SK-N-SH (cell line): ENCODE data around the gene PODN. TPM values are rescaled to one million over a fixed set of nuclear protein-coding genes. Genes with fewer than 3 reads are reported as not detected.

Source experiments
- CTCF ChIA-PET: fragments of 300-600, 350-600 bp; formaldehyde crosslinking; extraction: SDS; loops from one replicate; lab custom pipeline; 2021; lab: Yijun Ruan, JAX
- POLR2A ChIA-PET: fragments of 350-600 bp; sonication (Branson Sonifier 250); formaldehyde crosslinking; extraction: SDS; loops from one replicate; lab custom pipeline; 2020; ENCODE audit warnings: antibody characterized with exemption, inconsistent platforms; lab: Yijun Ruan, JAX
- DNase-seq: peaks from one replicate; pipeline ENCODE4 v3.0.0; 2012
- H2AFZ ChIP-seq: fragments of 200-600 bp; sonication (generic); 2 replicates; pipeline ENCODE4 v1.8.1; 2016; ENCODE audit warnings: antibody characterized with exemption, mild to moderate bottlenecking, low read depth
- H3F3A ChIP-seq: fragments of 200-600 bp; sonication (generic); replicated peaks from 2 replicates; pipeline ENCODE3; 2016; ENCODE audit warnings: antibody characterized with exemption, mild to moderate bottlenecking; ENCODE audit not compliant: insufficient read depth
- H3K27ac ChIP-seq, 2 experiments: fragments of 200-500 bp in 1 of 2; fragments of 200-600 bp in 1 of 2; sonication (Bioruptor generic) in 1 of 2; sonication (generic), shearing (Covaris generic) in 1 of 2; 2 replicates each; pipeline versions ENCODE4 v1.5.1 to v1.6.1; 2014 to 2016; ENCODE audit warnings: low read depth in 2 of 2, inconsistent platforms in 1 of 2, low read length in 1 of 2, mild to moderate bottlenecking in 1 of 2, mixed read lengths in 1 of 2
- H3K27me3 ChIP-seq: fragments of 200-600 bp; sonication (generic), shearing (Covaris generic); 2 replicates; pipeline ENCODE4 v1.6.1; 2016; ENCODE audit warnings: mixed run types; ENCODE audit not compliant: insufficient read depth
- H3K36me3 ChIP-seq, 2 experiments: fragments of 200-500 bp in 1 of 2; fragments of 200-600 bp in 1 of 2; sonication (Bioruptor generic) in 1 of 2; sonication (generic) in 1 of 2; replicated peaks in 1 of 2; 2 replicates each; pipeline versions ENCODE3 to v1.5.1; 2014 to 2016; ENCODE audit warnings: low read length in 1 of 2, mild to moderate bottlenecking in 1 of 2; ENCODE audit not compliant: insufficient read depth in 2 of 2, control insufficient read depth in 1 of 2
- H3K4me1 ChIP-seq, 2 experiments: fragments of 200-500 bp in 1 of 2; fragments of 200-600 bp in 1 of 2; sonication (Bioruptor generic) in 1 of 2; sonication (generic), shearing (Covaris generic) in 1 of 2; 2 replicates each; pipeline versions ENCODE4 v1.5.1 to v1.6.1; 2014 to 2016; ENCODE audit warnings: low read depth in 1 of 2, low read length in 1 of 2, mixed run types in 1 of 2; ENCODE audit not compliant: insufficient read depth in 2 of 2, control insufficient read depth in 1 of 2
- H3K4me2 ChIP-seq: fragments of 200-600 bp; sonication (generic), shearing (Covaris generic); 2 replicates; pipeline ENCODE4 v1.6.1; 2017; ENCODE audit warnings: mixed run types
- H3K4me3 ChIP-seq, 2 experiments: fragments of 200-500 bp in 1 of 2; fragments of 200-600 bp in 1 of 2; sonication (Bioruptor generic) in 1 of 2; sonication (generic), shearing (Covaris generic) in 1 of 2; 2 replicates each; pipeline versions ENCODE4 v1.5.1 to v1.8.1; 2014 to 2016; ENCODE audit warnings: low read depth in 2 of 2, inconsistent platforms in 1 of 2, low read length in 1 of 2, mild to moderate bottlenecking in 1 of 2, mixed read lengths in 1 of 2, moderate library complexity in 1 of 2
- H3K79me2 ChIP-seq: fragments of 200-600 bp; sonication (generic); 2 replicates; pipeline ENCODE4 v1.8.1; 2017; ENCODE audit warnings: mild to moderate bottlenecking; ENCODE audit not compliant: insufficient read depth
- H3K9ac ChIP-seq: fragments of 200-600 bp; sonication (generic); 2 replicates; pipeline ENCODE4 v1.6.1; 2017; ENCODE audit warnings: mixed run types
- H3K9me2 ChIP-seq: fragments of 200-600 bp; sonication (generic); 2 replicates; pipeline ENCODE4 v1.6.1; 2017; ENCODE audit warnings: mixed run types
- H3K9me3 ChIP-seq: fragments of 200-600 bp; sonication (generic); 2 replicates; pipeline ENCODE4 v1.6.1; 2017; ENCODE audit warnings: mixed run types, mild to moderate bottlenecking, moderate library complexity
- H4K20me1 ChIP-seq: fragments of 200-600 bp; sonication (generic); 2 replicates; pipeline ENCODE4 v1.6.1; 2017; ENCODE audit warnings: mild to moderate bottlenecking, mixed run types; ENCODE audit not compliant: insufficient read depth
- EP300 ChIP-seq, 2 experiments: IDR thresholded peaks; 2 replicates each; pipeline versions ENCODE4 v1.4.0 to v1.6.1; 2012; ENCODE audit warnings: borderline replicate concordance in 1 of 2, low read depth in 1 of 2, low read length in 1 of 2
- FOSL2 ChIP-seq: IDR thresholded peaks from 2 replicates; pipeline ENCODE4 v1.4.0; 2012; ENCODE audit warnings: low read depth, mild to moderate bottlenecking, moderate library complexity, borderline replicate concordance
- FOXJ3 ChIP-seq: sonication (generic); formaldehyde crosslinking; IDR thresholded peaks from 2 replicates; pipeline ENCODE4 v1.5.1; 2020; ENCODE audit warnings: mild to moderate bottlenecking, missing genetic modification reagents
- FOXM1 ChIP-seq: IDR thresholded peaks from 2 replicates; pipeline ENCODE4 v1.4.0; 2012; ENCODE audit warnings: low read depth, mild to moderate bottlenecking
- JUND ChIP-seq: IDR thresholded peaks from 2 replicates; pipeline ENCODE4 v1.4.0; 2012
- MEF2A ChIP-seq: IDR thresholded peaks from 2 replicates; pipeline ENCODE4 v1.4.0; 2012; ENCODE audit warnings: low read depth, borderline replicate concordance
- NFIC ChIP-seq: IDR thresholded peaks from 2 replicates; pipeline ENCODE4 v1.4.0; 2012; ENCODE audit warnings: borderline replicate concordance
- NRF1 ChIP-seq: IDR thresholded peaks from 2 replicates; pipeline ENCODE4 v1.6.1; 2012; ENCODE audit warnings: low read depth, mild to moderate bottlenecking, low read length
- RAD21 ChIP-seq: IDR thresholded peaks from 2 replicates; pipeline ENCODE4 v1.6.1; 2012; ENCODE audit warnings: mild to moderate bottlenecking, low read length
- RCOR1 ChIP-seq: fragments of 150-350 bp; IDR thresholded peaks from 2 replicates; pipeline ENCODE4 v1.6.1; 2017; ENCODE audit warnings: antibody characterized with exemption, low read length
- REST ChIP-seq: IDR thresholded peaks from 2 replicates; pipeline ENCODE4 v1.6.1; 2012; ENCODE audit warnings: mild to moderate bottlenecking, low read depth, low read length, moderate library complexity
- SIN3A ChIP-seq: IDR thresholded peaks from 2 replicates; pipeline ENCODE4 v1.6.1; 2012; ENCODE audit warnings: low read depth, mild to moderate bottlenecking, low read length, moderate library complexity, borderline replicate concordance
- SMC3 ChIP-seq: IDR thresholded peaks from 2 replicates; pipeline ENCODE4 v1.6.1; 2012; ENCODE audit warnings: low read depth, low read length, improper control_type of control experiment
- TCF12 ChIP-seq: IDR thresholded peaks from 2 replicates; pipeline ENCODE4 v1.4.0; 2012
- WGBS: methylation state at CpG from one replicate; pipeline ENCODE4 v1.1.6; 2017; ENCODE audit warnings: low lambda C conversion rate; 5-methylcytosine and 5-hydroxymethylcytosine counted together
- polyA plus RNA-seq, 3 experiments: library from polyadenylated mRNA; depleted of rRNA; stranded (reverse); fragments of >200 nt; gene quantifications; 2 replicates each; pipeline ENCODE4 v1.2.3, GENCODE V29; 2012
- TF ChIP-seq, protein P1 (sequence below): IDR thresholded peaks from 2 replicates; pipeline ENCODE4; 2012
- TF ChIP-seq, protein P2 (sequence below): IDR thresholded peaks from 2 replicates; pipeline ENCODE4 v1.4.0; 2012; ENCODE audit warnings: low read depth
- TF ChIP-seq, protein P3 (sequence below): IDR thresholded peaks from 2 replicates; pipeline ENCODE4 v1.4.0; 2012; ENCODE audit warnings: low read depth, borderline replicate concordance

The PODN gene
- polyA plus RNA-seq, 1 of the 3 experiments (the other 2 are of a cell fraction) = 2.0 TPM

DNA sequence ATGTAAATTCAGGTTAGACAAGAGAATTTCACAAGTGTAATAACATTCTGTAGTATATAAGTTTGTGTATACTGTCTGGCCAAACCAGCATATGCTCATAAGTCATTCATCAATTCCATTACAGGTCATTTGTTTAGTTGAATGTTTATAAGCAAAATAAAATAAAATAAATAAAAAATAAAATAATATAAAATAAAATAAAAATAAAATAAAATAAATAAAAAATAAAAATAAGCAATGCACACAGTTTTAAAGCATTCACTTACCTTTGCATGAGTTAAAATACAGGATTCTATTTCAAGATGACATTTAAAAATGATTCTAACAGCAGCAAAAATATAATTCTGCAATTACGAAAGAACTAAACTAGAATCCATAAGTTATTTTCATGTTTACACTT is 9.9 kb downstream of the PODN start:
- WGBS = 88% methylated on average over 1 of the region's 1 CpG
- no peaks in the 10 kb centered on the region for H3K9me2 ChIP-seq
- ChIA-PET CTCF (interaction anchor here (1.6 to 1.7 kb wide), 2 partner anchors 42 to 110 kb away, joined by 6 to 7 read pairs; no protein-coding TSS in a partner anchor), POLR2A (no interaction called here)
- peaks cover 0 to 8% of the 10 kb centered on the region in 2 experiments; a peak in 1 of 4 replicates for H3K4me1 ChIP-seq
- no peak for DNase-seq
- H3K79me2 ChIP-seq = no peaks in the 10 kb centered on the region
- no peaks in the 10 kb centered on the region for H3K9me3 ChIP-seq
- no peak overlapping the region for H2AFZ ChIP-seq
- TF ChIP-seq, protein P1, sequence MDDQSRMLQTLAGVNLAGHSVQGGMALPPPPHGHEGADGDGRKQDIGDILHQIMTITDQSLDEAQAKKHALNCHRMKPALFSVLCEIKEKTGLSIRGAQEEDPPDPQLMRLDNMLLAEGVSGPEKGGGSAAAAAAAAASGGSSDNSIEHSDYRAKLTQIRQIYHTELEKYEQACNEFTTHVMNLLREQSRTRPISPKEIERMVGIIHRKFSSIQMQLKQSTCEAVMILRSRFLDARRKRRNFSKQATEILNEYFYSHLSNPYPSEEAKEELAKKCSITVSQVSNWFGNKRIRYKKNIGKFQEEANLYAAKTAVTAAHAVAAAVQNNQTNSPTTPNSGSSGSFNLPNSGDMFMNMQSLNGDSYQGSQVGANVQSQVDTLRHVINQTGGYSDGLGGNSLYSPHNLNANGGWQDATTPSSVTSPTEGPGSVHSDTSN = no peak
- TF ChIP-seq FOXM1 (no peak), SIN3A (no peak), FOSL2 (no peak), FOXJ3 (CRISPR knock-in tag) (no peak), MEF2A (no peak), NRF1 (no peak), JUND (no peak), EP300 (IDR thresholded peaks at IDR 0.05; ENCODE audit: borderline replicate concordance in 1 of 2, low read depth in 1 of 2, low read length in 1 of 2) (no peak), SMC3 (no peak), RCOR1 (no peak), REST (no peak), TCF12 (no peak), NFIC (no peak), RAD21 (no peak)
- TF ChIP-seq, protein P2, sequence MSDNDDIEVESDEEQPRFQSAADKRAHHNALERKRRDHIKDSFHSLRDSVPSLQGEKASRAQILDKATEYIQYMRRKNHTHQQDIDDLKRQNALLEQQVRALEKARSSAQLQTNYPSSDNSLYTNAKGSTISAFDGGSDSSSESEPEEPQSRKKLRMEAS = no peak
- TF ChIP-seq, protein P3, sequence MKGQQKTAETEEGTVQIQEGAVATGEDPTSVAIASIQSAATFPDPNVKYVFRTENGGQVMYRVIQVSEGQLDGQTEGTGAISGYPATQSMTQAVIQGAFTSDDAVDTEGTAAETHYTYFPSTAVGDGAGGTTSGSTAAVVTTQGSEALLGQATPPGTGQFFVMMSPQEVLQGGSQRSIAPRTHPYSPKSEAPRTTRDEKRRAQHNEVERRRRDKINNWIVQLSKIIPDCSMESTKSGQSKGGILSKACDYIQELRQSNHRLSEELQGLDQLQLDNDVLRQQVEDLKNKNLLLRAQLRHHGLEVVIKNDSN = no peak
- TF ChIP-seq, all 33 proteins: peak for 0
- H3K36me3 ChIP-seq = no peaks in the 10 kb centered on the region
- H3K4me3 ChIP-seq = no peak overlapping the region
- no peaks in the 10 kb centered on the region for H4K20me1 ChIP-seq
- no peaks in the 10 kb centered on the region for H3K27me3 ChIP-seq
- H3F3A ChIP-seq = no peaks in the 10 kb centered on the region
- H3K4me2 ChIP-seq = no peak overlapping the region
- no peak overlapping the region for H3K27ac ChIP-seq
- H3K9ac ChIP-seq = no peak overlapping the region
